Left ventricle myocardium superior (tissue), 1 donor: ENCODE results near the gene ZNF132. TPM values are rescaled to one million over a fixed set of nuclear protein-coding genes. Genes with fewer than 3 reads are reported as not detected.
A peak's percentile ranks its signal among the peaks of the same experiment; 100 is the strongest.

ENCODE experiments used
- ATAC-seq: fragments of 200-7000 bp; cut with Tn5 transposase; one replicate; pipeline ENCODE4 v1.9.1; 2020; ENCODE audit warnings: mild to moderate bottlenecking, moderate library complexity
- DNase-seq: peaks from one replicate; pipeline ENCODE4 v3.0.0-alpha.2; 2020
- intact Hi-C: fragments of 100-400 bp; cut with micrococcal nuclease; formaldehyde crosslinking; loops from one replicate; pipeline ENCODE4 v1.11.0; 2022
- microRNA-seq: library from miRNA; unstranded; fragments of <30 nt; microRNA quantifications from one replicate; pipeline ENCODE4 v1.2.0, GENCODE V29; 2020; ENCODE audit warnings: borderline number of aligned reads
- total RNA-seq: library from RNA; stranded (reverse); fragmentation: NEBNext Ultra II Directional; extraction: Animal tissue kit (Norgen Biotek cat#: 25700); gene quantifications from one replicate; pipeline ENCODE4 v1.2.1, GENCODE V29; 2021
- donor health status: DM: no; HTN: yes; CAD: no; lungs with severe emphysema.

Gene ZNF132
- total RNA-seq, 1 donor from 2014 or later: 5.6 TPM

DNA sequence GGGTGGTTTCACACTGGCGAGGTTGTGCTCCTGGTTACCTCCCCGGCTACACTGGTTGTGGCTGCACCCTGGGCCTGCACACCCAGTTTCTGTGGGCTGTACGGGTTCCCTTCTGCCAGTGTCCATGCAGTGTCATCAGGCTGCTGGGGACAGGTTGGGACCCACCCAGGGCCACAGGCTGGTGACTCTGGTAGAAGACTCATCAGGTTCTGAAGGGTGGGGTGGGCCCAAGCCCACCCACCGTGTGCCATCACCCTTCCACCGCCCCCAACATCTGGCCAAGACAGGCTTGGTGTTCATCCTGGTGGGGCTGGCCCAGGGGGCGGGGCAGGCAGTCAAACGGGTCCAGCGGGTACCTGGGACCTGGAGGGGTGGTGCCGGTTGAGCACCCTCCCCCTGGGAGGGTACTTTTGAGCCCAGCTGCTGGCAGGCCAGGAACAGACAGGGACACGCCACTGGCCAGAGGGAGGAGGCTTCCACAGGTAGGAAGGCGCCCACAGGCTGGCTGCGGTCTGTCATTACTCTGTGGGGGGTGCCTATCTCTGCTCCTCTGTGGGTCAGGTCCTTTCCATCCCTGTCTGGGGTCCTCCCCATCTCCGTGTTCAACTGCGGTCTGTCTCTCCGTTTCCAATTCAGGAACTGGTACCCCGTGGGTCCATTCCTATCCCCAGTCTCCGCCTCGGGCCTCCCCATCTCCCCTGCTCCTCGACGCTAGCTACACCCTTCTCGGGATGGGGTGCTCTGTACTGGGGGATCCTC is 44.6 kb downstream of the ZNF132 start, which contains the start of gene RNF225:
Gene RNF225 (plus strand): TSS at position 437 of the 759 bp plus-strand sequence. CDS start 434 bp downstream, outside the sequence.
- ATAC-seq: peak; percentile 4
- DNase-seq: no peak
- intact Hi-C loops: no loop called here

DNA sequence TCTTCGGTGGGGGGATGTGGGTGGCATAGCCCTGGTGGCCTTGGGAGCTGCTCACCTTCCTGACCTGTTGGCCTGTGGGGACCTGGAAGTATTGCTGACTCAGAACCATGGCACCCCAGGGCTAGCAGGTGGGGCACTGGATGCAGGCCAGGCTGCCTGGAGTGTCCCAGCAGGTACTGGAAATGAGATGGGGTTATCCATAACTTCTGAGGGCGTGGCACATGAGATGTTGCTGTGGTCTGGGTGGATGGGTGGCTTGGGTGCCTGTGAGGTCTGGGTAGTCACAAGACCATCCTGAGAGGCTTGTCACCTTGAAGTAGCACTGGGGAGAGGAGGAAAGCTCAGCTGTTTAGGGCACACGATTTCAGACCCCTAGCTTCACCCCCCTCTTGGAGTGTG is 45.1 kb downstream of the ZNF132 start:
- ATAC-seq (no peak), DNase-seq (no peak)
- intact Hi-C loops: no loop called here

DNA sequence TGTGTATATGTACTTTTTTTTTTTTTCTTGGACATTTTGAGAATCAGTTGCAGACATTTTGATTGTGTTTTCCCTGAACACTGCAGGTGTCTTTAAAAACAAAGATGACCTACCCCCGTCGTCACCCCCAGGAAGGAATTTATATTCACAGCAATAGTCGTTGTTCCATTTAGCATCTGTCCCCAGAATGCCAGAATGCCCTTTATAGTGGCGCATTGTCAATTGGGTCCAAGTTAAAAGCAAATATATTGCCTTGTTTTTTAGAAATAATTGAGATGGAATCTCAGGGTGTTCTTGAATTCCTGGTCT is 46.3 kb downstream of the ZNF132 start:
- ATAC-seq (no peak), DNase-seq (no peak)
- intact Hi-C loops: no loop called here

DNA sequence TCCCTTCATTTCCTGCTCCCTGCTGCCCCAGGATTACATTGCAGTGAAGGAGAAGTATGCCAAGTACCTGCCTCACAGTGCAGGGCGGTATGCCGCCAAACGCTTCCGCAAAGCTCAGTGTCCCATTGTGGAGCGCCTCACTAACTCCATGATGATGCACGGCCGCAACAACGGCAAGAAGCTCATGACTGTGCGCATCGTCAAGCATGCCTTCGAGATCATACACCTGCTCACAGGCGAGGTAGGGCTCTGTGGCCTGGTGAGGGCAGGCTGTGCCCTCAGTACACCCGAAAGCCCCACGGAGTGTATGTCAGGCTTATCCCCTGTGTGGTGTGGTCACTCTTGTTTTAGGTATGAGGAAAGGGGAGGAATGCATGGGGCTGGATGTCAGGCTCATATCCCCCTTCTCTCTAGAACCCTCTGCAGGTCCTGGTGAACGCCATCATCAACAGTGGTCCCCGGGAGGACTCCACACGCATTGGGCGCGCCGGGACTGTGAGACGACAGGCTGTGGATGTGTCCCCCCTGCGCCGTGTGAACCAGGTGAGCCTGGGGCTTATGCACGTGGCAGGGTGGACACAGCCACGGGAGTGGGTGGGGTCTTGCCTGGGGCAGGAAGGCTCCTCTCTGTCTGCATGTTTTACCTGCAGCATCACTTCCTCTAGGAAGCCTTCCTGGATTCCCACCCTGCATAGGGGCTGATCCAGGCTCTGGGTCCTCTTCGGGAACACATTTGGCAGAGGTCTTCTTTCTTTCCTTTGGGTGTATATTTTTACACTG is 46.8 kb downstream of the ZNF132 start:
- DNase-seq: no peak
- ATAC-seq: no peak
- intact Hi-C loops: no loop called here

DNA sequence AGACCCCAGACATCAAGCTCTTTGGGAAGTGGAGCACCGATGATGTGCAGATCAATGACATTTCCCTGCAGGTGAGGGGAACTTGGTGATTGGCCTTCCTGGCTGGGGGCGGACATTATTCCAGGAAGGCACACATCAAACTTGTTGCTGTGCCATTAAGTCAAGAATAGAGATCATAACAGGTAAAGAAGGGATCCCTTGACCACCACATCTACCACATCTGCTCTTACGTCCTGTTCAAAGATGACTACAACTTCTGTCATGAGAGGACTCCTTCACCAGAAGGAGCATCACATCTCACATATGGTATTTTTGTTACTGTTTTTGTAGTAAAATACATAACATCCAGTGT is 51.8 kb downstream of the ZNF132 start:
- ATAC-seq (no peak), DNase-seq (no peak)
- intact Hi-C loops: no loop called here

DNA sequence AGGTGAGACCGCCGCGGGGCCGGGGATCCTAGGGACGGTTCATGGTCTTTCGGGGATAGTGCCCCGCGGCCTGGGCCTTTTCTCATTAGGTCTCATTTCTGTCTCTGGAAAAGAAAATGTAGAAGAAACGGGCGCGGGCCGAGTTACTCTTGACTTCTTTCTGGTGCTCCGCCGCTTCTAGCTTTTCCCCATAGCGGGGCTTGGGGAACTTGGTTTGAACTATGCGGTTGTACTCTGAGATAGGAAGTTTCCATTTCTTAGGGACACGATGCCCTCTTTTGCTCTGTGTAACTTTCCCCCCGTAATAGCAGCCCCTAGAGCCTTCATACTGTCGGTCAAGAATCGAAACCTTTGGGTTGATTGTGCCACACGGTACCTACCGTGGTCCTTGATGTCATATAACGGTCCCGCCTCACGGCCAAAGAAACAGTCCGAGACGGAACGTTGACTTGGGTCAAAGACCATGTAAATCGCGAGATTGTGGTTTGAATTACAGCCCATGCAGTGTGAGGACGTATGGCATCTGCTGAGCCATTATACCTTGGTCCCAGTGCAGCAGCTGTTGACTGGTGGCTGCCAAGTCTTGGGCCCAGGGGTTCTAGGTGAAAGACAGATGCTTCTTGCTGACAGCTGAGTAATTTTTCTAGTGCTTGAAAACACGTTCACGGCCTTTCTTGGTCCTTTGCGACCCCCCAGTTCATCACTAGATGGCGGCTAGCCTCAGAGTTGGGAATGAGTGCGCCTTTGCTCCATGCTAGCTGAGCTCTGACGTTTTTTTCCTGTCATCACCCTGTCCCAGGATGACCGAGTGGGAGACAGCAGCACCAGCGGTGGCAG is 52.4 kb downstream of the ZNF132 start:
- no peak for DNase-seq
- intact Hi-C loops: no loop called here
- no peak for ATAC-seq

DNA sequence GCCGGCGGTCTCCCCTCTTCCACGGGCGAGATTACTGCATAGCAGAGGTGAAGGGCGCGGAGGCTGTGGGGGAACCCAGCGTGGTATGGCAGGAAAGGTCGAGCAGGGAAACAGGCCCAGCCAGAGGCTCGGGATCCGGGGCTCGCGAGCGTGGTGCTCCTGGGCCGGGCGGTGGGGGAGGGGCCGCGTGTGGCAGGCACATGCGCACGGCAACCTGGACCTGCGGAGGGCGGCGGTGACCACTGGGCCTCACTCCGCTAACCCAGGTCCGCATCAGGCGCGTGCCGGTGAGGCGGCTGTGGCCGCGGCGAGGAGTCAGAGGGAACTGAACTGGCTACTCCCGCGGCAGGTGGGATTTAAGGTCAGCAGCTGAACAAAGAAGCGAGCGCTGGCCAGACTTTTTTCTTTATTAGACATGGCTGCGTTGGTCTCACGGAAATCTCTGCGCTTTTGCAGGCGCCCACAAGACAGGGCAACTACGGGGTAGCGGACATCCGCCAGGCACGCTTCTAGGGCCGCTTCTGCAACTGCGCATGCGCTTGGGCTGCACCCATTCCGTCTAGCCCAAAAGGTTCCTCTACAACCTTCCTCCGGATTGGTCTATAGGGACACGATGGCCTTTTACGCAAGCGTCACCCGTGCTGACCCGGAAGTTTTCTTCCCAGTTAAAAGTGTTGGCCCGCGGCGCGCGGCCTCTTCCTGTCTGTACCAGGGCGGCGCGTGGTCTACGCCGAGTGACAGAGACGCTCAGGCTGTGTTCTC is 53.2 kb downstream of the ZNF132 start, which contains the start of gene RPS5:
Gene RPS5 (plus strand): TSS at position 694 of the 762 bp plus-strand sequence. CDS start 869 bp downstream, outside the sequence.
- ATAC-seq: peak; percentile 95
- intact Hi-C loops: no loop called here

DNA sequence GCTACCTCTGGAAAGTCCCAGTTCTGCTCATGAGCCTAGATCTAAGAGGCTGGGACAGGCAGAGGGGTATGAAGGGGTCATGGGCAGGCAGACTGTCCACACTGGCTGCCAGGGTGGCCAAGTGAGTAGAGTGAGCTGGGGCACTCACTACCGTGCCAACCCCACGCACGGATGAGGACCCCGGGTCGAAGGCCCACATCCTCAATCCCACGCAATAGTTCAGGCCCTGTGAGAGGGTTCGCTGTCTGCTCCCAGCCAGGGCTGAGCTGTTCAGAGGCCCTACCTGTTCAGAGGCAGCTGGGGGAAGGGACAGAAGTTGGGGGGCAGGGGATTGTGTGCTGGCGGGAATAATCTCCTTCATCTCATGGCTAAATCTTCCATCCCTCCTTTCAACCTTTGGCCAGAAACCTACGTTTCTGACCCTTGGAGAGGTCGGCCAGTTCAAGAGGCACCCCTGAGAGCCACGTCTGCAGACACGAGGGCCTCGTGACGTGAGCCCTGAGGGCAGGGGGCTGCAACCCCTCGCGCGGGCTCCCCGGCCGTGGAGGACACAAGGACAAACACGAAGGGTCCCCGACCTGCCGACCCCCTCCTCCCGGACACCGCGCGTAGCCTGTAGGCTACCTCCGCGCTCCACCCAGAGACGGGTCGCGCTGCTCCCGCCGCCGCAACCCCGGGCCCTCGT is 53.9 kb downstream of the ZNF132 start:
- DNase-seq (peak; percentile 49), ATAC-seq (peak; percentile 17)
- intact Hi-C loops: no loop called here

More for the DNA sequence above, 53.2 kb downstream of the ZNF132 start, which contains the start of gene RPS5:
- DNase-seq: peak; percentile 96

DNA sequence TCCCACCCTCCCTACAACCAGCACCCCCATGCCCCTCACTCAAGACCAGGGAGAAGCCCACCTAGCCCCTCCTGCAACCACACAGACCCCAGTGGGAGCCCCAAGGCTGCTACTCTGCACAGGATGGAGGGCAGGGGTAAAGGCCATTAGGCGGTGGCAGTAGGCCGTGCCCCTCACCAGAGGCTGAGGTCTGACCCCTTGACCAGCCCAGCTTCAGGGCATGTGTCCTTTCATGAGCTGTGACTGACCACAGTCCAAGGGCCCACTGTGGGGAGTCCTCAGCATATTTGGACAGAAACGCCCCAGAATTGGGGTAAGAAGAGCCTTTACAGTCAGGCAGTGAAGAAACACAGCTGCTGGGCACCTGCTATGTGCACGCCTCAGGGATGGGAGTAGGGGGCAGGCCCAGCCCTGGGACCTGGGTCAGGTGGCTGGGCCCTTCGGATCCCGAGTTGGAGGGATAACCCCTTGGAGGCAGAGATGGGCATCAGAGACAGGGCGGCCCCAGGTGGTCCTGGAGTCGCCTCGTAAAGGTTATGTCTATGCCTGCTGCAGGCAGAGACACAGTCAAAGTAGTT is 54.6 kb downstream of the ZNF132 start:
- intact Hi-C loops: no loop called here
- ATAC-seq (no peak), DNase-seq (peak; percentile 28)

DNA sequence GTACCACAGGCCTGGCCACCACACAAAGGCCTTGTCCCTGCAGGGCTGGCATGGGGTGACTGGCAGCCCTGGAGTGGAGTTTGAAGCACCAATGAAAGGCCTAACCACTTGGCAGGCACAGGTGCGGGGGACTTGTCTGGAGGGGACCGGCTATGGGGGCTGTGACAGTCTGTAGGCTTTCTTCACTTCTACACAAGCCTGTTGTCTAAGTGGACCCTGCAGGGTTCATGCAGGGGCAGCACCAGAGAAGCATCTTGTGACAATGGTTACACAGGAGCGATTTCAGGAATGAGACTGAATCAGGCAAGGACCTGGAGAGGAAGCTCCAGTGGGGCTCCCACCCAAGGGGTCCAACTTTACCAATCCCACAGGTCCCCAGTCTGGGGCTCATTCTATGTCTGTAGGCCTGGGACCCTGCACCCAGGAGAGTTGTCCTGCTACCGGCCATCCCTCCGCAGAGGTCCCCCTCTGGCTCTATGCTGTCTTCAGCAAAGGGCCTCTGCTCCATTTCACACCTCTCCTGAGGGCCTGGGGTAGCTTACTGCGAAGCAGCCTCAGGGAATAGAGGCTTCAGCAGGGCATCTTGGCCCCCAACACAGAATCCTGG is 56.9 kb downstream of the ZNF132 start:
- intact Hi-C loops: no loop called here
- DNase-seq (peak; percentile 21), ATAC-seq (no peak)

Small RNAs within 50 kb of the gene (microRNA-seq; reads per million reads assigned to microRNA genes)
- gene MIR4754: not detected

Other genes starting within 250 kb of the ZNF132 start
- 24.6 TPM for gene ZNF544, start 211.2 kb downstream of the ZNF132 start, total RNA-seq
- gene ZNF8, start 161.2 kb downstream of the ZNF132 start, total RNA-seq: 4.8 TPM
- 18.4 TPM for gene ERVK3-1, start 134.8 kb downstream of the ZNF132 start, total RNA-seq
- 1.5 TPM for gene ZSCAN22, start 113.2 kb downstream of the ZNF132 start, total RNA-seq
- gene A1BG, start 86.7 kb downstream of the ZNF132 start, total RNA-seq: 5.7 TPM
- gene ZNF497, start 77.4 kb downstream of the ZNF132 start, total RNA-seq: 0.55 TPM
- gene ZNF837, start 59.1 kb downstream of the ZNF132 start, total RNA-seq: 0.37 TPM
- gene RPS5, start 52.9 kb downstream of the ZNF132 start, total RNA-seq: 483 TPM
- gene RNF225, start 44.5 kb downstream of the ZNF132 start, total RNA-seq: not detected
- 17.8 TPM for gene ZNF584, start 31.5 kb downstream of the ZNF132 start, total RNA-seq
- gene ZNF324B, start 11.5 kb upstream of the ZNF132 start, total RNA-seq: 3.7 TPM
- 5.0 TPM for gene ZNF324, start 26.9 kb upstream of the ZNF132 start, total RNA-seq
- 4.6 TPM for gene ZNF446, start 36.2 kb upstream of the ZNF132 start, total RNA-seq
- gene SLC27A5, start 71.8 kb upstream of the ZNF132 start, total RNA-seq: 4.3 TPM
- 10.4 TPM for gene ZBTB45, start 79.7 kb upstream of the ZNF132 start, total RNA-seq
- gene TRIM28, start 103.9 kb upstream of the ZNF132 start, total RNA-seq: 152 TPM
- 134 TPM for gene CHMP2A, start 115.0 kb upstream of the ZNF132 start, total RNA-seq
- gene UBE2M, start 118.5 kb upstream of the ZNF132 start, total RNA-seq: 144 TPM
- 11.3 TPM for gene MZF1, start 133.2 kb upstream of the ZNF132 start, total RNA-seq